HL-60 (cell line): ENCODE data around the gene TYK2.

Experiments
- DNase-seq, 2 experiments: peaks; one replicate each; pipeline ENCODE4 v3.0.0-alpha.2; 2010 to 2020; ENCODE audit warnings: low read depth in 1 of 2, low spot score in 1 of 2
- H3K27ac ChIP-seq: fragments of 250-450 bp; sonication (Bioruptor Pico); replicated peaks from 2 replicates; pipeline ENCODE4 v1.5.1; 2020; ENCODE audit warnings: mild to moderate bottlenecking, moderate library complexity
- H3K27me3 ChIP-seq: fragments of 250-450 bp; sonication (Bioruptor Pico); 2 replicates; pipeline ENCODE4 v1.5.1; 2021; ENCODE audit warnings: mild to moderate bottlenecking, moderate library complexity; ENCODE audit not compliant: insufficient read depth, poor library complexity, severe bottlenecking
- H3K4me3 ChIP-seq: replicated peaks from 2 replicates; pipeline ENCODE4 v1.5.1; 2011; ENCODE audit warnings: mild to moderate bottlenecking, control low read depth, low read length; ENCODE audit not compliant: insufficient read depth
- GABPA ChIP-seq: IDR thresholded peaks from 2 replicates; pipeline ENCODE4 v1.6.1; 2012; ENCODE audit warnings: low read depth
- POLR2AphosphoS5 ChIP-seq: IDR thresholded peaks from 2 replicates; pipeline ENCODE4 v1.6.1; 2012; ENCODE audit warnings: low read depth
- SPI1 ChIP-seq: IDR thresholded peaks from 2 replicates; pipeline ENCODE4 v1.6.1; 2012; ENCODE audit warnings: low read depth, mild to moderate bottlenecking, borderline replicate concordance
- TF ChIP-seq, protein P1 (sequence below): IDR thresholded peaks from one replicate; pipeline ENCODE4 v1.5.1; 2011; ENCODE audit warnings: low read length, control low read depth, inconsistent platforms; ENCODE audit not compliant: insufficient read depth
- TF ChIP-seq, protein P2 (sequence below): IDR thresholded peaks from 2 replicates; pipeline ENCODE4 v1.6.1; 2012; ENCODE audit warnings: low read depth; ENCODE audit not compliant: insufficient replicate concordance

Gene TYK2

DNA sequence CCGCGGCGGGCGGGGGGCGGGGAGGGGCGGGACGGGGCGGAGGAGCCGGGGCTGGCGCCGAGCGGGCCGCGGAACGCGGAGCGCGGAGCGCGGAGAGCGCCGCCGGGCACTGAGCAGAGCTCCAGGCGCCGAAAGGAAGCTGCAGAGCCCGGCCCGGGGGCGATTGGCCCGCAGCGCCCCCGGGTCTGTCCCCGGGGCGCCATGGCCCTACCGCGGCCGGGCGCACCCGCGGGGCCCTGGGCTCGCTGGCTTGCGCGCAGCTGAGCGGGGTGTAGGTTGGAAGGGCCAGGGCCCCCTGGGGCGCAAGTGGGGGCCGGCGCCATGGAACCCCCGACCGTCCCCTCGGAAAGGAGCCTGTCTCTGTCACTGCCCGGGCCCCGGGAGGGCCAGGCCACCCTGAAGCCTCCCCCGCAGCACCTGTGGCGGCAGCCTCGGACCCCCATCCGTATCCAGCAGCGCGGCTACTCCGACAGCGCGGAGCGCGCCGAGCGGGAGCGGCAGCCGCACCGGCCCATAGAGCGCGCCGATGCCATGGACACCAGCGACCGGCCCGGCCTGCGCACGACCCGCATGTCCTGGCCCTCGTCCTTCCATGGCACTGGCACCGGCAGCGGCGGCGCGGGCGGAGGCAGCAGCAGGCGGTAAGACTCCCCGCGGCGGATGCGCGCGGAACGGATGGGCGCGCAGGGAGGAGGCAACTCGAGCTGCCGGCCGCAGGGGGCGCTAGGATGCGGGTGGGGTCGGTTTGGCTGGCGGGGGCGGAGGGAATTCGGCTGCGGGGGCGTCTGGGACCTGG is 40.3 kb upstream of the TYK2 start, which contains the start of gene PDE4A:
Gene PDE4A, plus strand, starts transcription at position 95 of the 796 bp plus-strand sequence. Its CDS starts 227 bp downstream, at position 322.
- DNase-seq: no peak
- Histone ChIP-seq H3K27ac (no peak within 1 kb of the TSS), H3K4me3 (peak within 1 kb of the TSS; percentile 26), H3K27me3 (peaks cover 52% of the 10 kb centered on the region)
- TF ChIP-seq, protein P1, sequence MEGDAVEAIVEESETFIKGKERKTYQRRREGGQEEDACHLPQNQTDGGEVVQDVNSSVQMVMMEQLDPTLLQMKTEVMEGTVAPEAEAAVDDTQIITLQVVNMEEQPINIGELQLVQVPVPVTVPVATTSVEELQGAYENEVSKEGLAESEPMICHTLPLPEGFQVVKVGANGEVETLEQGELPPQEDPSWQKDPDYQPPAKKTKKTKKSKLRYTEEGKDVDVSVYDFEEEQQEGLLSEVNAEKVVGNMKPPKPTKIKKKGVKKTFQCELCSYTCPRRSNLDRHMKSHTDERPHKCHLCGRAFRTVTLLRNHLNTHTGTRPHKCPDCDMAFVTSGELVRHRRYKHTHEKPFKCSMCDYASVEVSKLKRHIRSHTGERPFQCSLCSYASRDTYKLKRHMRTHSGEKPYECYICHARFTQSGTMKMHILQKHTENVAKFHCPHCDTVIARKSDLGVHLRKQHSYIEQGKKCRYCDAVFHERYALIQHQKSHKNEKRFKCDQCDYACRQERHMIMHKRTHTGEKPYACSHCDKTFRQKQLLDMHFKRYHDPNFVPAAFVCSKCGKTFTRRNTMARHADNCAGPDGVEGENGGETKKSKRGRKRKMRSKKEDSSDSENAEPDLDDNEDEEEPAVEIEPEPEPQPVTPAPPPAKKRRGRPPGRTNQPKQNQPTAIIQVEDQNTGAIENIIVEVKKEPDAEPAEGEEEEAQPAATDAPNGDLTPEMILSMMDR: peak; percentile 27
- TF ChIP-seq, protein P2, sequence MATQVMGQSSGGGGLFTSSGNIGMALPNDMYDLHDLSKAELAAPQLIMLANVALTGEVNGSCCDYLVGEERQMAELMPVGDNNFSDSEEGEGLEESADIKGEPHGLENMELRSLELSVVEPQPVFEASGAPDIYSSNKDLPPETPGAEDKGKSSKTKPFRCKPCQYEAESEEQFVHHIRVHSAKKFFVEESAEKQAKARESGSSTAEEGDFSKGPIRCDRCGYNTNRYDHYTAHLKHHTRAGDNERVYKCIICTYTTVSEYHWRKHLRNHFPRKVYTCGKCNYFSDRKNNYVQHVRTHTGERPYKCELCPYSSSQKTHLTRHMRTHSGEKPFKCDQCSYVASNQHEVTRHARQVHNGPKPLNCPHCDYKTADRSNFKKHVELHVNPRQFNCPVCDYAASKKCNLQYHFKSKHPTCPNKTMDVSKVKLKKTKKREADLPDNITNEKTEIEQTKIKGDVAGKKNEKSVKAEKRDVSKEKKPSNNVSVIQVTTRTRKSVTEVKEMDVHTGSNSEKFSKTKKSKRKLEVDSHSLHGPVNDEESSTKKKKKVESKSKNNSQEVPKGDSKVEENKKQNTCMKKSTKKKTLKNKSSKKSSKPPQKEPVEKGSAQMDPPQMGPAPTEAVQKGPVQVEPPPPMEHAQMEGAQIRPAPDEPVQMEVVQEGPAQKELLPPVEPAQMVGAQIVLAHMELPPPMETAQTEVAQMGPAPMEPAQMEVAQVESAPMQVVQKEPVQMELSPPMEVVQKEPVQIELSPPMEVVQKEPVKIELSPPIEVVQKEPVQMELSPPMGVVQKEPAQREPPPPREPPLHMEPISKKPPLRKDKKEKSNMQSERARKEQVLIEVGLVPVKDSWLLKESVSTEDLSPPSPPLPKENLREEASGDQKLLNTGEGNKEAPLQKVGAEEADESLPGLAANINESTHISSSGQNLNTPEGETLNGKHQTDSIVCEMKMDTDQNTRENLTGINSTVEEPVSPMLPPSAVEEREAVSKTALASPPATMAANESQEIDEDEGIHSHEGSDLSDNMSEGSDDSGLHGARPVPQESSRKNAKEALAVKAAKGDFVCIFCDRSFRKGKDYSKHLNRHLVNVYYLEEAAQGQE: no peak
- TF ChIP-seq SPI1 (no peak), POLR2AphosphoS5 (no peak), GABPA (no peak)

DNA sequence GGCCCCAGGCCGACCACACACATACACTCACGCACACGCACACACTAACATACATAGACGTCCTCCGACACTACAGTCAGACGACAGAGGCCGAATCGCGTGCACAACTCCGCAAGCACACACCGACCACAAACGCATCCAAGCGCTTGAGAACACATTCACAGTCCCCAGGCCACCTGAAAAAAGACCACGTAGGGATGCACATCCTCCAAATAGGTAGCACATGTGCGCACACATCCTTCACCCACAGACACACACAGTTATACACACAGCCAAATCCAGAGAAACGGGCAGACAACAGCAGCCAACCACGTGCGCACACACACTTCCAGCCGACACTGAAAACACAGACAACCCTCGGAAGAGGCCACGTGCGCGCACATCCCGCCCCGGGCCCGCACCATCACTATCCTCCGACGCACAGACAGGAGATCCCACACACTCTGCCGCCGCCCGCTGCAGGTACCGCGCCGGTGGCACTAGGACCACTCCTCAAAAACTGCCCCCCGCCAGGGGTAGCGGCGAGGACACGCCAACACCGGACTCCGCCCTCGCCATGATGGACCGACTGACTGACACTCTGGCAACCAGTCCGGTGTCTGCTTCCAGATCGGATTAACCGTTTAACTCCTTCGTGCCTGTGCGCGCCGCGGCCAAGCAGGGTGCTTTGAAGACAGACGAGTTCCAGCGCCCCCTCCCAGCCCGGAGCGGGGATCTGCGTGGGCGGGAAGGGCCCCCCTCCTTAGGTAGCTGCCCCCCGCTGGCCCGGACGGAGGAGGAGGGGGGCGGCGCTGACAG is 39.5 kb upstream of the TYK2 start:
- H3K27me3 ChIP-seq: peaks cover 52% of the 10 kb centered on the region
- H3K27ac ChIP-seq: no peak overlapping the region
- TF ChIP-seq POLR2AphosphoS5 (no peak), SPI1 (no peak), GABPA (no peak)
- TF ChIP-seq, protein P1: no peak
- TF ChIP-seq, protein P2: no peak
- no peak for DNase-seq
- H3K4me3 ChIP-seq: peak overlapping the region; percentile 26

DNA sequence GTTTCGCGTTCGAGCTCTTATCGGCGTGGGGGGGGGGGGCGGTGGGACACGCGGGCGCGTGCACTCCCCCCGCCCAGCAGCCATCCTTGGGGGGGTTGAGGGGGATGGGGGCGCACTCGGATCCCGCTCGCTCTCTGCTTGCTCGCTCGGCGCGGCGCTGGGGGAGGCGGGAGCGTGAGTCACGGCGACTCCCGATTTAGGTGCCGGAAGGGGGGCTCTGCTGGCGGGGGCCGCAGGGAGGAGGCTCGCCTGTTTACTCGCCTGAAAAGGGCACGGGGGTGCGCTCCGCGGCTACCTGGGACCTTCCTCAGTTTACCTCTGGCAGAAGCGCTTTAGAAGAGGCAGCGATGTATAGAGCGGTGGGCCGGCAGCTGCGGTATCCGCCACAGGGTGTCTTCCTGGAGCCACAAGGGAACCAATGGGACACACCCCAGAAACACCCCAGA is 38.9 kb upstream of the TYK2 start:
- Histone ChIP-seq H3K27ac (no peak overlapping the region), H3K27me3 (peaks cover 52% of the 10 kb centered on the region)

More for the DNA sequence above, 38.9 kb upstream of the TYK2 start:
- TF ChIP-seq SPI1 (no peak), GABPA (no peak), POLR2AphosphoS5 (no peak)
- TF ChIP-seq, protein P1: no peak
- TF ChIP-seq, protein P2: no peak
- H3K4me3 ChIP-seq: peak overlapping the region; percentile 26
- DNase-seq: no peak
